HK-2 (cell line): Measurements from ENCODE around the gene ISG20L2.

Experiments used
- DNase-seq: peaks from one replicate; pipeline ENCODE4 v3.0.0-alpha.2; 2018; ENCODE audit not compliant: unreplicated experiment

Gene ISG20L2

GRCh38 chr1:156706657-156707416, 21.7 kb downstream of the ISG20L2 start:
- DNase-seq = no peak

GRCh38 chr1:156705918-156706656, 22.5 kb downstream of the ISG20L2 start:
- DNase-seq = peak; percentile 64

- no peak for DNase-seq
These were observed 23.1 kb downstream of the ISG20L2 start, which contains the start of gene CRABP2 for GRCh38 chr1:156705321-156705917. Gene CRABP2 (minus strand): TSS chr1:156705583. CDS start chr1:156705446, 137 bp downstream.

GRCh38 chr1:156704930-156705320, 23.6 kb downstream of the ISG20L2 start:
- DNase-seq = peak; percentile 81

GRCh38 chr1:156704166-156704711, 24.3 kb downstream of the ISG20L2 start:
- DNase-seq = no peak

- DNase-seq = no peak
These were observed 24.8 kb downstream of the ISG20L2 start for GRCh38 chr1:156703741-156704140.

GRCh38 chr1:156703336-156703735, 25.2 kb downstream of the ISG20L2 start:
- no peak for DNase-seq

GRCh38 chr1:156700736-156701531, 27.6 kb downstream of the ISG20L2 start:
- no peak for DNase-seq

- no peak for DNase-seq
These were observed 29.6 kb downstream of the ISG20L2 start for GRCh38 chr1:156698995-156699394.

- DNase-seq = peak; percentile 60
These were observed 31.1 kb downstream of the ISG20L2 start for GRCh38 chr1:156697481-156697880.

- no peak for DNase-seq
These were observed 31.8 kb downstream of the ISG20L2 start for GRCh38 chr1:156696755-156697154.

GRCh38 chr1:156694690-156694962, 33.9 kb downstream of the ISG20L2 start:
- no peak for DNase-seq

- DNase-seq = peak; percentile 48
These were observed 34.5 kb downstream of the ISG20L2 start for GRCh38 chr1:156693848-156694689.

- DNase-seq = peak; percentile 54
These were observed 35.4 kb downstream of the ISG20L2 start for GRCh38 chr1:156692925-156693847.

GRCh38 chr1:156692441-156692924, 36.1 kb downstream of the ISG20L2 start:
- DNase-seq = no peak

GRCh38 chr1:156691665-156692440, 36.7 kb downstream of the ISG20L2 start:
- peak; percentile 63 for DNase-seq

- DNase-seq = no peak
These were observed 37.4 kb downstream of the ISG20L2 start for GRCh38 chr1:156691191-156691590.

- DNase-seq = no peak
These were observed 37.9 kb downstream of the ISG20L2 start for GRCh38 chr1:156690675-156691036.
